H1 (cell line): ENCODE measurements around the gene KRTAP2-4. TPM values are rescaled to one million over a fixed set of nuclear protein-coding genes. Genes with fewer than 3 reads are reported as not detected.

ENCODE experiments used
- CTCF ChIA-PET: fragments of 300-600 bp; sonication (Branson Sonifier 250); formaldehyde crosslinking; loops from one replicate; lab custom pipeline; 2021; ENCODE audit not compliant: partially characterized antibody; lab: Charles Lee
- POLR2A ChIA-PET: fragments of 300-600 bp; sonication (Branson Sonifier 250); formaldehyde crosslinking; loops from one replicate; lab custom pipeline; 2021; ENCODE audit warnings: inconsistent platforms; ENCODE audit not compliant: partially characterized antibody; lab: Charles Lee
- DNase-seq, 2 experiments: peaks; one replicate each; pipeline versions ENCODE4 v3.0.0 to v3.0.0-alpha.2; 2010 to 2022; ENCODE audit warnings: low spot score in 2 of 2, low read depth in 1 of 2, mixed read lengths in 1 of 2
- FAIRE-seq: peaks from 2 replicates; lab custom pipeline; 2011; peaks lifted over from hg19 to GRCh38; lab: Jason Lieb, UNC
- H2AFZ ChIP-seq: 2 replicates; pipeline ENCODE4 v1.8.1; 2012; ENCODE audit warnings: low read length, inconsistent platforms
- H2AK5ac ChIP-seq: 2 replicates; pipeline ENCODE4 v1.6.1; 2013; ENCODE audit warnings: low read depth, low read length
- H2BK120ac ChIP-seq: replicated peaks from 2 replicates; pipeline ENCODE3; 2013; ENCODE audit warnings: low read depth, low read length, inconsistent platforms
- H2BK12ac ChIP-seq: 2 replicates; pipeline ENCODE4 v1.6.1; 2013; ENCODE audit warnings: low read depth, low read length
- H2BK15ac ChIP-seq: 2 replicates; pipeline ENCODE4 v1.6.1; 2013; ENCODE audit warnings: low read length
- H2BK20ac ChIP-seq: 2 replicates; pipeline ENCODE4 v1.6.1; 2013; ENCODE audit warnings: low read length
- H2BK5ac ChIP-seq: 2 replicates; pipeline ENCODE4 v1.6.1; 2013; ENCODE audit warnings: low read depth, low read length
- H3K14ac ChIP-seq: 2 replicates; pipeline ENCODE4 v1.6.1; 2013; ENCODE audit warnings: inconsistent platforms; ENCODE audit not compliant: insufficient read length
- H3K18ac ChIP-seq: 2 replicates; pipeline ENCODE4 v1.6.1; 2013; ENCODE audit warnings: low read length; ENCODE audit errors: extremely low read depth
- H3K23ac ChIP-seq: 2 replicates; pipeline ENCODE4 v1.6.1; 2013; ENCODE audit warnings: inconsistent platforms; ENCODE audit not compliant: insufficient read length
- H3K23me2 ChIP-seq: 2 replicates; pipeline ENCODE4 v1.6.1; 2013; ENCODE audit warnings: low read depth, low read length
- H3K27ac ChIP-seq: 2 replicates; pipeline ENCODE4 v1.6.1; 2011; ENCODE audit warnings: low read depth, low read length, inconsistent platforms
- H3K27me3 ChIP-seq, 4 experiments: replicated peaks in 1 of 4; 1 replicate in 1 of 4; 2 replicates in 3 of 4; pipeline versions ENCODE4 v1.6.1 to v1.8.1; 2011 to 2013; ENCODE audit warnings: low read length in 3 of 4, mild to moderate bottlenecking in 3 of 4, inconsistent platforms in 2 of 4, mixed read lengths in 2 of 4, moderate library complexity in 1 of 4; ENCODE audit not compliant: control insufficient read depth in 3 of 4, insufficient read depth in 3 of 4; ENCODE audit errors: extremely low read depth in 1 of 4
- H3K36me3 ChIP-seq, 4 experiments: 2 replicates each; pipeline versions ENCODE4 v1.6.1 to v1.8.1; 2011 to 2013; ENCODE audit warnings: mild to moderate bottlenecking in 4 of 4, low read length in 3 of 4, moderate library complexity in 2 of 4, control low read depth in 1 of 4, inconsistent platforms in 1 of 4; ENCODE audit not compliant: insufficient read depth in 4 of 4, control insufficient read depth in 2 of 4
- H3K4ac ChIP-seq: replicated peaks from 2 replicates; pipeline ENCODE3; 2013; ENCODE audit warnings: low read length, low read depth, mixed read lengths, inconsistent platforms; ENCODE audit not compliant: insufficient read length
- H3K4me1 ChIP-seq, 4 experiments: replicated peaks in 1 of 4; 1 replicate in 1 of 4; 2 replicates in 3 of 4; pipeline versions ENCODE4 v1.6.1 to v1.8.1; 2011 to 2013; ENCODE audit warnings: low read length in 3 of 4, inconsistent platforms in 2 of 4, mixed read lengths in 1 of 4; ENCODE audit not compliant: insufficient read depth in 4 of 4, control insufficient read depth in 3 of 4
- H3K4me2 ChIP-seq, 2 experiments: 2 replicates each; pipeline versions ENCODE4 v1.6.1 to v1.8.1; 2011 to 2013; ENCODE audit warnings: low read depth in 2 of 2, low read length in 2 of 2, control low read depth in 1 of 2, inconsistent platforms in 1 of 2, mild to moderate bottlenecking in 1 of 2; ENCODE audit not compliant: insufficient read depth in 1 of 2
- H3K4me3 ChIP-seq, 4 experiments: fragments of 200-600, 300-600 bp in 1 of 4; sonication (generic), shearing (Covaris generic), sonication (Bioruptor Twin) in 1 of 4; 2 replicates each; pipeline versions ENCODE4 v1.5.1 to v1.8.1; 2011 to 2016; ENCODE audit warnings: low read length in 4 of 4, low read depth in 3 of 4, control low read depth in 2 of 4, inconsistent platforms in 2 of 4, mild to moderate bottlenecking in 2 of 4, mixed read lengths in 1 of 4, moderate library complexity in 1 of 4; ENCODE audit not compliant: insufficient read depth in 2 of 4; ENCODE audit errors: extremely low read depth in 1 of 4
- H3K56ac ChIP-seq: replicated peaks from 2 replicates; pipeline ENCODE3; 2013; ENCODE audit warnings: low read depth, mild to moderate bottlenecking, mixed read lengths, low read length, inconsistent platforms; ENCODE audit not compliant: insufficient read length
- H3K79me1 ChIP-seq: 2 replicates; pipeline ENCODE4 v1.6.1; 2013; ENCODE audit warnings: low read depth, low read length, control low read depth
- H3K79me2 ChIP-seq, 2 experiments: 2 replicates each; pipeline versions ENCODE4 v1.6.1 to v1.8.1; 2012 to 2013; ENCODE audit warnings: low read length in 2 of 2, mild to moderate bottlenecking in 2 of 2, inconsistent platforms in 1 of 2; ENCODE audit not compliant: insufficient read depth in 2 of 2, control insufficient read depth in 1 of 2
- H3K9ac ChIP-seq, 4 experiments: replicated peaks in 1 of 4; 1 replicate in 1 of 4; 2 replicates in 3 of 4; pipeline versions ENCODE4 v1.6.1 to v1.8.1; 2011 to 2013; ENCODE audit warnings: low read depth in 3 of 4, low read length in 3 of 4, control low read depth in 2 of 4, mild to moderate bottlenecking in 2 of 4, moderate library complexity in 2 of 4, inconsistent platforms in 1 of 4; ENCODE audit errors: extremely low read depth in 1 of 4
- H3K9me3 ChIP-seq, 2 experiments: 2 replicates each; pipeline versions ENCODE4 v1.6.1 to v1.8.1; 2012 to 2013; ENCODE audit warnings: mild to moderate bottlenecking in 2 of 2, moderate library complexity in 2 of 2, control low read depth in 1 of 2, inconsistent platforms in 1 of 2, low read depth in 1 of 2, low read length in 1 of 2, mixed read lengths in 1 of 2; ENCODE audit not compliant: insufficient read depth in 2 of 2
- H4K20me1 ChIP-seq, 2 experiments: replicated peaks in 1 of 2; 2 replicates each; pipeline versions ENCODE3 to v1.8.1; 2011 to 2013; ENCODE audit warnings: inconsistent platforms in 2 of 2, low read length in 2 of 2, mild to moderate bottlenecking in 1 of 2; ENCODE audit not compliant: insufficient read depth in 2 of 2, control insufficient read depth in 1 of 2
- H4K5ac ChIP-seq: 2 replicates; pipeline ENCODE4 v1.6.1; 2013; ENCODE audit warnings: low read length, low read depth, mixed read lengths, inconsistent platforms; ENCODE audit not compliant: insufficient read length
- H4K8ac ChIP-seq: 2 replicates; pipeline ENCODE4 v1.8.0; 2013; ENCODE audit warnings: mild to moderate bottlenecking, moderate library complexity, low read length, inconsistent platforms; ENCODE audit not compliant: insufficient read depth; ENCODE audit errors: extremely low read depth
- H4K91ac ChIP-seq: replicated peaks from 2 replicates; pipeline ENCODE3; 2013; ENCODE audit warnings: low read length, mixed read lengths, inconsistent platforms; ENCODE audit not compliant: insufficient read length
- NRF1 ChIP-seq: IDR thresholded peaks from 2 replicates; pipeline ENCODE4 v1.6.1; 2011; ENCODE audit warnings: mild to moderate bottlenecking, low read depth, low read length, improper control_type of control experiment
- WGBS, 2 experiments: shearing (Covaris generic) in 1 of 2; methylation state at CpG; one replicate each; pipeline versions ENCODE4 v1.1.6 to v1.1.7; 2013 to 2015; ENCODE audit warnings: low lambda C conversion rate in 2 of 2, mixed read lengths in 2 of 2, inconsistent platforms in 1 of 2, low coverage in 1 of 2, missing lambda C conversion rate in 1 of 2; ENCODE audit not compliant: insufficient replicate concordance in 2 of 2, insufficient coverage in 1 of 2, insufficient read length in 1 of 2; ENCODE audit errors: extremely low coverage in 1 of 2, missing lambda C conversion rate in 1 of 2; 5-methylcytosine and 5-hydroxymethylcytosine counted together
- polyA plus RNA-seq, 7 experiments: library from polyadenylated mRNA; depleted of rRNA in 3 of 7; stranded (reverse) in 5 of 7; unstranded in 2 of 7; fragments of >200 nt in 5 of 7; fragments of 200-250 nt in 2 of 7; gene quantifications; 1 replicate in 5 of 7; 2 replicates in 1 of 7; 4 replicates in 1 of 7; pipeline versions ENCODE4 v1.2.1 to v1.2.3, GENCODE V29; 2011 to 2013; ENCODE audit warnings: missing spikeins in 2 of 7, mixed read lengths in 2 of 7
- total RNA-seq: library from RNA; stranded (reverse); fragmentation: NEBNext Ultra II Directional; extraction: Animal tissue kit (Norgen Biotek cat#: 25700); gene quantifications from 2 replicates; pipeline ENCODE4 v1.2.1, GENCODE V29; 2021

KRTAP2-4 gene
- total and polyA plus RNA-seq, 2 of the 8 experiments (the other 6 are each of a cell fraction or from before 2014, with no cell fraction given) = not detected

GRCh38 chr17:41064301-41064700 is 1.4 kb downstream of the KRTAP2-4 start:
- no peaks in the 10 kb centered on the region for H3K23me2 ChIP-seq
- WGBS, 2 experiments = 96% methylated on average over 1 of the region's 1 CpG; no CpG with 5 or more reads in 1 of the 2 experiments
- no peak overlapping the region for H2AK5ac ChIP-seq
- FAIRE-seq (no peak), DNase-seq (no peak)
- no peak overlapping the region for H3K4me3 ChIP-seq
- H3K18ac ChIP-seq = no peak overlapping the region
- no peak overlapping the region for H3K4me2 ChIP-seq
- no peak overlapping the region for H2AFZ ChIP-seq
- H3K9me3 ChIP-seq = no peaks in the 10 kb centered on the region
- H2BK15ac ChIP-seq = no peak overlapping the region
- no peak for TF ChIP-seq NRF1
- ChIA-PET CTCF (interaction anchor here (1.4 kb wide), 1 partner anchor 584 kb away, joined by 3 read pairs; no protein-coding TSS in a partner anchor), POLR2A (no interaction called here)
- H3K56ac ChIP-seq = no peak overlapping the region
- no peak overlapping the region for H4K8ac ChIP-seq
- H3K27me3 ChIP-seq = no peaks in the 10 kb centered on the region
- no peaks in the 10 kb centered on the region for H3K36me3 ChIP-seq
- H2BK12ac ChIP-seq = no peak overlapping the region
- no peak overlapping the region for H3K23ac ChIP-seq
- no peaks in the 10 kb centered on the region for H4K20me1 ChIP-seq
- H3K14ac ChIP-seq = no peak overlapping the region
- H3K9ac ChIP-seq = no peak overlapping the region
- H2BK120ac ChIP-seq = no peak overlapping the region
- H3K79me1 ChIP-seq = no peaks in the 10 kb centered on the region
- H3K79me2 ChIP-seq = no peaks in the 10 kb centered on the region
- no peak overlapping the region for H2BK5ac ChIP-seq
- no peaks in the 10 kb centered on the region for H3K4me1 ChIP-seq
- H4K5ac ChIP-seq = no peak overlapping the region
- H3K27ac ChIP-seq = no peak overlapping the region
- no peak overlapping the region for H3K4ac ChIP-seq
- H4K91ac ChIP-seq = no peak overlapping the region
- no peak overlapping the region for H2BK20ac ChIP-seq
